Left cardiac atrium (tissue), 4 donors: ENCODE results near the gene OR5B17. TPM values are rescaled to one million over a fixed set of nuclear protein-coding genes. Genes with fewer than 3 reads are reported as not detected.
A peak's percentile ranks its signal among the peaks of the same experiment; 100 is the strongest.
"Not testable (repeated sequence)": the region's sequence is repeated elsewhere in the genome, so short reads cannot be mapped to it uniquely, and the experiment has no call there.

Source experiments
- ATAC-seq, 2 donors: fragments of 200-7000 bp; cut with Tn5 transposase; one replicate each; pipeline ENCODE4 v1.9.1; 2020; ENCODE audit warnings: mild to moderate bottlenecking in 2 of 2, moderate library complexity in 2 of 2
- DNase-seq: peaks from one replicate; pipeline ENCODE4 v3.0.0-alpha.2; 2020
- intact Hi-C, 2 donors: fragments of 100-400 bp; cut with DNase I; formaldehyde crosslinking; loops; one replicate each; pipeline versions ENCODE4 v1.14.1 to v1.15.1; 2022 to 2023
- long read RNA-seq: library from polyadenylated mRNA; unstranded; transcript quantifications from one replicate; pipeline ENCODE4 v2.0.0, GENCODE V29; 2021
- total RNA-seq, 2 donors: library from RNA; stranded (reverse); fragmentation: NEBNext Ultra II Directional; extraction: Animal tissue kit (Norgen Biotek cat#: 25700); gene quantifications; one replicate each; pipeline ENCODE4 v1.2.1, GENCODE V29; 2021
- donor health status: DM: no; HTN: yes; CAD: no.
- donor health status: DM: no; HTN: yes; CAD: no; lungs with severe emphysema.
- donor health status: DM: yes; HTN: yes; CAD: no.
- donor health status: Dilated cardiomyopathy.

The OR5B17 gene
- total RNA-seq = not detected
- long read RNA-seq = 0 reads

- ATAC-seq = no peak
- intact Hi-C loops = no loop called here
- DNase-seq = no peak
Observed at GRCh38 chr11:58358969-58359368, at the start of gene OR5B17. OR5B17 (minus strand) TSS chr11:58359069; CDS start chr11:58359069, 0 bp downstream.

GRCh38 chr11:58406774-58407173, 47.9 kb upstream of the OR5B17 start, which contains the start of gene OR5B3:
OR5B3 (minus strand) TSS chr11:58406874; CDS start chr11:58403409, 3,465 bp downstream.
- intact Hi-C loops = no loop called here
- ATAC-seq (no peak), DNase-seq (no peak)

GRCh38 chr11:58399622-58400021, 40.8 kb upstream of the OR5B17 start:
- ATAC-seq, DNase-seq, intact Hi-C loops: not testable (repeated sequence)

- DNase-seq (no peak), ATAC-seq (no peak)
- intact Hi-C loops = no loop called here
Observed at GRCh38 chr11:58395581-58395980, 36.7 kb upstream of the OR5B17 start.

GRCh38 chr11:58394195-58394594, 35.3 kb upstream of the OR5B17 start:
- no peak for ATAC-seq
- no peak for DNase-seq
- intact Hi-C loops = no loop called here

GRCh38 chr11:58392746-58393145, 33.9 kb upstream of the OR5B17 start:
- ATAC-seq (no peak), DNase-seq (no peak)
- intact Hi-C loops = no loop called here

GRCh38 chr11:58391879-58392278, 33.0 kb upstream of the OR5B17 start:
- intact Hi-C loops = no loop called here
- no peak for ATAC-seq
- DNase-seq = no peak

GRCh38 chr11:58390551-58391063, 31.7 kb upstream of the OR5B17 start:
- DNase-seq = peak; percentile 15
- intact Hi-C loops = no loop called here
- ATAC-seq = no peak

- ATAC-seq = no peak
- intact Hi-C loops = no loop called here
- DNase-seq = no peak
Observed at GRCh38 chr11:58354727-58355126, 4.1 kb downstream of the OR5B17 start.

GRCh38 chr11:58345204-58345603, 13.7 kb downstream of the OR5B17 start:
- DNase-seq (no peak), ATAC-seq (no peak)
- intact Hi-C loops = no loop called here

GRCh38 chr11:58334708-58335107, 24.2 kb downstream of the OR5B17 start:
- DNase-seq (no peak), ATAC-seq (no peak)
- intact Hi-C loops = no loop called here

- intact Hi-C loops = no loop called here
- DNase-seq (no peak), ATAC-seq (no peak)
Observed at GRCh38 chr11:58330861-58331260, 28.0 kb downstream of the OR5B17 start.

GRCh38 chr11:58318532-58318931, 40.3 kb downstream of the OR5B17 start:
- DNase-seq (no peak), ATAC-seq (no peak)
- intact Hi-C loops = no loop called here

GRCh38 chr11:58316142-58316541, 42.7 kb downstream of the OR5B17 start:
- intact Hi-C loops = no loop called here
- DNase-seq (no peak), ATAC-seq (no peak)

Other genes starting within 250 kb of the OR5B17 start
- not detected for gene OR9I1, start 233.5 kb downstream of the OR5B17 start, total RNA-seq
- not detected for gene OR9Q2, start 170.0 kb downstream of the OR5B17 start, total RNA-seq
- gene OR1S2, start 154.9 kb downstream of the OR5B17 start, total RNA-seq = not detected
- not detected for gene OR1S1, start 146.3 kb downstream of the OR5B17 start, total RNA-seq
- gene OR10Q1, start 130.2 kb downstream of the OR5B17 start, total RNA-seq = not detected
- gene OR10W1, start 90.8 kb downstream of the OR5B17 start, total RNA-seq = not detected
- gene OR5B3, start 47.8 kb upstream of the OR5B17 start, total RNA-seq = not detected
- not detected for gene OR5B2, start 69.1 kb upstream of the OR5B17 start, total RNA-seq
- gene OR5B12, start 83.2 kb upstream of the OR5B17 start, total RNA-seq = not detected
- gene OR5B21, start 149.0 kb upstream of the OR5B17 start, total RNA-seq = not detected
- gene LPXN, start 216.8 kb upstream of the OR5B17 start, total RNA-seq = 1 to 10 TPM; 5.0 to 6.0 TPM
- gene ZFP91, start 220.0 kb upstream of the OR5B17 start, total RNA-seq = 10 to 100 TPM; 49.8 to 58.6 TPM